ENCODE measurements around the gene RBL1.

DNA sequence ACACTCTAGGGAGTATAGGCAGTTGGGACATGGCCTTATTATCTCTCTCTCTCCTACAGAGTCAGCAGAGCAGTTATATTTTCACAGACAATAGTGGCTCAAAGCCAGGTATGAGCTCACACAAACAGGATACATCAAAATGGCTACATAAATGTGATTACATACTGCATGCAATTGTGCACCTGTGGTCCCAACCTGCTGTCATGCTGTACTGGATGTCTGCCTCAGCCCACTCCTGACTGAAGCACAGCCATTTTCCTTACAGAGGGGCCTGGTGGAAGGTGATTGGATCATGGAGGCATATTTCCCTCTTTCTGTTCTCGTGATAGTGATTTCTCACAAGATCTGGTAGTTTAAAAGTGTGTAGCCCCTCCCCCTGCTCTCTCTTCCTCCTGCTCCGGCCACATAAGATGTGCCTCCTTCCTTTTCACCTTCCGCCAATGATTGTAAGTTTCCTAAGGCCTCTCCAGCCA lies 107.3 kb downstream of the RBL1 start:
- TF ChIP-seq GATA2 (IDR thresholded peaks at IDR 0.05; ENCODE audit: low read depth, low read length) (no peak), GATA3 (IDR thresholded peaks at IDR 0.05; ENCODE audit: low read depth, low read length) (no peak)

Data from SH-SY5Y (cell line).